Myocyte (in vitro differentiated cells): ENCODE measurements around the gene SLC25A39. TPM values are rescaled to one million over a fixed set of nuclear protein-coding genes. Genes with fewer than 3 reads are reported as not detected.

Experiments used
- DNase-seq: peaks from one replicate; pipeline ENCODE4 v3.0.0-alpha.2; 2012; ENCODE audit warnings: low read depth
- total RNA-seq: library from RNA; depleted of rRNA; stranded (reverse); fragments of >200 nt; gene quantifications from 2 replicates; pipeline ENCODE4 v1.2.3, GENCODE V29; 2014

The SLC25A39 gene
- total RNA-seq, 1 donor from 2014 or later: 84.0 TPM

- no peak for DNase-seq
Measured at GRCh38 chr17:44280392-44280937, 44.2 kb downstream of the SLC25A39 start.

GRCh38 chr17:44279666-44280391 is 44.8 kb downstream of the SLC25A39 start:
- peak; percentile 88 for DNase-seq

GRCh38 chr17:44279346-44279665 is 45.3 kb downstream of the SLC25A39 start:
- DNase-seq: no peak

DNA sequence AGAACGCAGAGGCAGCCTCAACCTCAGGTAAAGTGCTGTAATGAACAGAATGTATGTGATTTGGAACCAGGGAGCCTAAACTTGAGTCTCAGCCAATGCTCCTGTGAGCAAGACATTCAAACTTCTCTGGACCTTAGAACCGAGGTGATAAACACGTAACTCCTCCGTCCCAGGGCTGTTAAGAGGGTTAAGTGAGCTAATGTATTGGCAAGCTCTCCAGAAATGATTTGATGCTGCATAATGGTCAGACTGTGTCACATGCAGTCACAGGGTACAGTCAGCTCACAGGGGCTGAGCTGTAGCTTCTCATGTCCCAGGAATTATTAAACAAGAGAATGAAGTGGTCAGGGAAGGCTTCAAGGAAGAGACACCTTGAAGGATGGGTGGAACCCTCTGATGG is 46.6 kb downstream of the SLC25A39 start:
- DNase-seq: no peak

GRCh38 chr17:44273607-44274006 is 51.0 kb downstream of the SLC25A39 start:
- no peak for DNase-seq

DNA sequence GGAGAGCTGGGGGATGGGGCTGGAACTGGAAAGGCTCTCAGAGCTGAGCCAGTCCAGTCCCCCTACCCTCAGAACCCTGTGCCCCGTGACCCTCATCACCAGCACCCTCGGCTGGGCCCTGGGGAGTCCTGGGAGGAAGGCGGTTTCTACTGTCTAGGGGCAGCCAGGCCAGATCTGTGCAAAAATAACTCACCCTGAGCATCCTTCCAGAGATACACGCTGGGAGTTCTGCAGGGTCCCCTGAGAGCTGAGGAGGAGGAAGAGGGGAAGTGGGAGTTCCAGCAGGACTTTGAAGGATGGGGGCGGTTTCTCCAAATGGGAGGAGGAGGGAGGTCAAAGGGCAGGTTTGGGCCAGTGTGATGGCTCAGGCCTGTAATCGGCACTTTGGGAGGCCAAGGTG is 51.7 kb downstream of the SLC25A39 start:
- no peak for DNase-seq

DNA sequence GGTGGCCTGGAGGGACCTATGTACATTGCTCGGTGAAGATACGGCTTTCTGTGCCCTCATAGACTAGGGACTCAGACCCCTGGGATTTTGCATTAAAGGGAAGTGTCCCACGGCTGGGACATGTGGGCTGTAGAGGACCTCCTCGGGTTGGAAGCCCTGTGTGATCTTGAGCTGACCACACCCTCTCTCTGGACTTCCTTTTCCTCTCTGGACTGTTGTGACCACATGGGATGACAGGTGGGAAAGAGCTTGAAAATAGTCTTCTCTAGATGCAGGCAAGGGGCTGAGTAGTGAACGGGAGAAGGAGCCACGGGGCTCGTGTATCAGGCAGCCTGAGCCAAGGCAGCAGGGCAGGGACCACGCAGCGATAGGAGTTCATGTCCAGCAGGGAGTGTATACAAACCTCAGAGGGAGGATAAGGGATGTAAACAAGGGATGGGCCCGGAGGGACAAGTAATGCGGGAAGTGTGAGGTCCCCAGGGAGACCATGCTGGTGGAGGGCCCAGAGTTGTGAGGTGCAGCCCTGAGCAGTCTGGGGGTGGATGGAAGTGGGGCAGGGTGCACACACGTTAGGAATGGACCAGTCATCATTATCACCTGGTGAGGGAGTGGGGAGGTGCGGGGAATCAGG is 52.2 kb downstream of the SLC25A39 start:
- DNase-seq: peak; percentile 79

Other genes starting within 250 kb of the SLC25A39 start
- gene HDAC5, start 201.2 kb downstream of the SLC25A39 start, total RNA-seq: 646 and 649 TPM in 2 replicates
- 0.45 and 1.4 TPM in 2 replicates for gene HROB, start 182.9 kb downstream of the SLC25A39 start, total RNA-seq
- gene ASB16, start 154.1 kb downstream of the SLC25A39 start, total RNA-seq: 4.0 and 7.8 TPM in 2 replicates
- gene TMUB2, start 137.9 kb downstream of the SLC25A39 start, total RNA-seq: 28.1 and 28.6 TPM in 2 replicates
- gene ATXN7L3, start 124.9 kb downstream of the SLC25A39 start, total RNA-seq: 55.4 and 60.5 TPM in 2 replicates
- gene UBTF, start 105.1 kb downstream of the SLC25A39 start, total RNA-seq: 45.7 and 65.8 TPM in 2 replicates
- not detected in 2 replicates for gene SLC4A1, start 56.7 kb downstream of the SLC25A39 start, total RNA-seq
- 0.40 and 0.62 TPM in 2 replicates for gene RUNDC3A, start 16.2 kb downstream of the SLC25A39 start, total RNA-seq
- 337 and 394 TPM in 2 replicates for gene GRN, start 20.5 kb upstream of the SLC25A39 start, total RNA-seq
- gene FAM171A2, start 39.0 kb upstream of the SLC25A39 start, total RNA-seq: 89.5 and 141 TPM in 2 replicates
- gene ITGA2B, start 64.8 kb upstream of the SLC25A39 start, total RNA-seq: 0.10 TPM in 1 of 2 replicates, not detected in the other
- 18.6 and 21.4 TPM in 2 replicates for gene GPATCH8, start 178.6 kb upstream of the SLC25A39 start, total RNA-seq
- gene FZD2, start 232.7 kb upstream of the SLC25A39 start, total RNA-seq: 15.5 and 18.5 TPM in 2 replicates